NCI-H82 (cell line): ENCODE results near the gene FSTL4.

Source experiments
- DNase-seq: peaks from one replicate; lab custom pipeline; 2025; lab: John Stamatoyannopoulos, UW

FSTL4 gene

GRCh38 chr5:133552925-133553525 lies 59.3 kb downstream of the FSTL4 start:
- peak; percentile 56 for DNase-seq

- DNase-seq: no peak
Observed at GRCh38 chr5:133546500-133546899, 65.8 kb downstream of the FSTL4 start.

GRCh38 chr5:133544346-133544745 lies 68.0 kb downstream of the FSTL4 start:
- no peak for DNase-seq

- no peak for DNase-seq
Observed at GRCh38 chr5:133539818-133540217, 72.5 kb downstream of the FSTL4 start.

- DNase-seq: no peak
Observed at GRCh38 chr5:133538718-133539117, 73.6 kb downstream of the FSTL4 start.

- DNase-seq: peak; percentile 86
Observed at GRCh38 chr5:133535241-133535929, 77.0 kb downstream of the FSTL4 start.

GRCh38 chr5:133534566-133534965 lies 77.8 kb downstream of the FSTL4 start:
- peak; percentile 51 for DNase-seq

GRCh38 chr5:133533541-133533940 lies 78.8 kb downstream of the FSTL4 start:
- DNase-seq: no peak

GRCh38 chr5:133531594-133531993 lies 80.7 kb downstream of the FSTL4 start:
- no peak for DNase-seq

GRCh38 chr5:133531178-133531577 lies 81.2 kb downstream of the FSTL4 start:
- DNase-seq: no peak

- DNase-seq: no peak
Observed at GRCh38 chr5:133530270-133530669, 82.1 kb downstream of the FSTL4 start.

- no peak for DNase-seq
Observed at GRCh38 chr5:133528841-133529240, 83.5 kb downstream of the FSTL4 start.

- no peak for DNase-seq
Observed at GRCh38 chr5:133527311-133527710, 85.0 kb downstream of the FSTL4 start.

- no peak for DNase-seq
Observed at GRCh38 chr5:133526368-133526767, 86.0 kb downstream of the FSTL4 start.

- no peak for DNase-seq
Observed at GRCh38 chr5:133525126-133525525, 87.2 kb downstream of the FSTL4 start.

- peak; percentile 33 for DNase-seq
Observed at GRCh38 chr5:133524666-133525065, 87.7 kb downstream of the FSTL4 start.

- peak; percentile 85 for DNase-seq
Observed at GRCh38 chr5:133523961-133524586, 88.3 kb downstream of the FSTL4 start.

GRCh38 chr5:133523013-133523658 lies 89.2 kb downstream of the FSTL4 start:
- DNase-seq: peak; percentile 48

- DNase-seq: no peak
Observed at GRCh38 chr5:133521801-133522200, 90.5 kb downstream of the FSTL4 start.

GRCh38 chr5:133520991-133521706 lies 91.2 kb downstream of the FSTL4 start:
- DNase-seq: no peak

GRCh38 chr5:133520062-133520461 lies 92.3 kb downstream of the FSTL4 start:
- no peak for DNase-seq

- DNase-seq: no peak
Observed at GRCh38 chr5:133519191-133519590, 93.2 kb downstream of the FSTL4 start.
